Muscle of leg (tissue), 11 donors: Measurements from ENCODE around the gene CYB561. TPM values are rescaled to one million over a fixed set of nuclear protein-coding genes. Genes with fewer than 3 reads are reported as not detected.

ENCODE experiments used
- DNase-seq: peaks from one replicate; pipeline ENCODE4 v3.0.0; 2013
- H3K27ac ChIP-seq: one replicate; pipeline ENCODE4 v1.5.1; 2013; ENCODE audit warnings: mild to moderate bottlenecking, low read length, control low read depth
- H3K27me3 ChIP-seq: one replicate; pipeline ENCODE4 v1.6.1; 2013; ENCODE audit warnings: low read length; ENCODE audit not compliant: control insufficient read depth, insufficient read depth
- H3K36me3 ChIP-seq: one replicate; pipeline ENCODE4 v1.6.1; 2013; ENCODE audit warnings: low read length; ENCODE audit not compliant: control insufficient read depth, insufficient read depth
- H3K4me1 ChIP-seq: one replicate; pipeline ENCODE4 v1.6.1; 2013; ENCODE audit warnings: low read length; ENCODE audit not compliant: control insufficient read depth, insufficient read depth
- H3K4me3 ChIP-seq: one replicate; pipeline ENCODE4 v1.5.1; 2013; ENCODE audit warnings: low read length, control low read depth
- H3K9me3 ChIP-seq: replicated peaks from 2 replicates; pipeline ENCODE4 v1.6.1; 2013; ENCODE audit warnings: low read depth, low read length; ENCODE audit not compliant: control insufficient read depth
- WGBS: methylation state at CpG from one replicate; pipeline ENCODE4 v1.1.5; 2013; ENCODE audit warnings: missing lambda C conversion rate; ENCODE audit not compliant: insufficient coverage; 5-methylcytosine and 5-hydroxymethylcytosine counted together
- polyA plus RNA-seq, 8 donors: library from polyadenylated mRNA; unstranded; fragments of 120-200 nt; gene quantifications; one replicate each; pipeline versions ENCODE4 v1.2.1 to v1.2.3, GENCODE V29; 2013; ENCODE audit warnings: inconsistent platforms in 1 of 8, low replicate concordance in 1 of 8; ENCODE audit not compliant: insufficient read length in 8 of 8, insufficient read depth in 1 of 8
- total RNA-seq: library from RNA; stranded (reverse); fragments of 120-200 nt; gene quantifications from one replicate; pipeline ENCODE4 v1.2.4, GENCODE V29; 2013

CYB561 gene
- total and polyA plus RNA-seq, 9 donors = 3.5 to 8.5 (median 5.1) TPM

- 83% methylated on average over 1 of the region's 6 CpGs for WGBS
- no peaks in the 10 kb centered on the region for H3K9me3 ChIP-seq
- peaks cover 42% of the 10 kb centered on the region for H3K36me3 ChIP-seq
- H3K4me3 ChIP-seq = no peak overlapping the region
- peak; percentile 75 for DNase-seq
- no peaks in the 10 kb centered on the region for H3K27me3 ChIP-seq
- peak overlapping the region; percentile 43 for H3K27ac ChIP-seq
- peaks cover 17% of the 10 kb centered on the region for H3K4me1 ChIP-seq
Observed at GRCh38 chr17:63395075-63395805, 50.9 kb downstream of the CYB561 start.

GRCh38 chr17:63390090-63390489 lies 56.0 kb downstream of the CYB561 start:
- Histone ChIP-seq H3K4me1 (no peaks in the 10 kb centered on the region), H3K9me3 (no peaks in the 10 kb centered on the region), H3K27ac (no peak overlapping the region), H3K27me3 (no peaks in the 10 kb centered on the region), H3K4me3 (no peak overlapping the region), H3K36me3 (peaks cover 33% of the 10 kb centered on the region)
- no peak for DNase-seq
- 82% methylated on average over 5 of the region's 5 CpGs for WGBS

- DNase-seq = peak; percentile 64
- no peaks in the 10 kb centered on the region for H3K9me3 ChIP-seq
- H3K27ac ChIP-seq = no peak overlapping the region
- H3K4me3 ChIP-seq = no peak overlapping the region
- peaks cover 25% of the 10 kb centered on the region for H3K36me3 ChIP-seq
- no peaks in the 10 kb centered on the region for H3K4me1 ChIP-seq
- H3K27me3 ChIP-seq = no peaks in the 10 kb centered on the region
- WGBS = no CpG with 5 or more reads among the region's 4 CpGs
Observed at GRCh38 chr17:63387656-63388340, 58.3 kb downstream of the CYB561 start.

- Histone ChIP-seq H3K9me3 (no peaks in the 10 kb centered on the region), H3K4me1 (no peaks in the 10 kb centered on the region), H3K27ac (no peak overlapping the region), H3K27me3 (no peaks in the 10 kb centered on the region), H3K36me3 (peaks cover 10% of the 10 kb centered on the region), H3K4me3 (no peak overlapping the region)
- no peak for DNase-seq
Observed at GRCh38 chr17:63382826-63383225, 63.3 kb downstream of the CYB561 start.

Other genes with a start within 250 kb of the CYB561 start
- 5.1 TPM for gene ACE, start 30.8 kb upstream of the CYB561 start, total RNA-seq
- 10 to 100 TPM in 3 of 8 donors, 1 to 10 TPM in 5; 6.7 to 20.3 (median 7.8) TPM for gene ACE, start 30.8 kb upstream of the CYB561 start, polyA plus RNA-seq
- not detected for gene KCNH6, start 77.1 kb upstream of the CYB561 start, total RNA-seq
- under 1 TPM in 4 of 8 donors, not detected in 4; 0.04 to 0.19 (median 0.11) TPM for gene KCNH6, start 77.1 kb upstream of the CYB561 start, polyA plus RNA-seq
- 22.4 TPM for gene DCAF7, start 104.2 kb upstream of the CYB561 start, total RNA-seq
- 10 to 100 TPM; 32.7 to 56.7 (median 42.2) TPM for gene DCAF7, start 104.2 kb upstream of the CYB561 start, polyA plus RNA-seq
- gene TACO1, start 154.6 kb upstream of the CYB561 start, total RNA-seq = 10.2 TPM
- 10 to 100 TPM; 16.6 to 18.8 (median 17.5) TPM for gene TACO1, start 154.6 kb upstream of the CYB561 start, polyA plus RNA-seq
- 23.7 TPM for gene MAP3K3, start 176.1 kb upstream of the CYB561 start, total RNA-seq
- 10 to 100 TPM; 20.5 to 26.7 (median 22.7) TPM for gene MAP3K3, start 176.1 kb upstream of the CYB561 start, polyA plus RNA-seq